ENCODE results near the gene HSD17B1.

HSD17B1 gene

DNA sequence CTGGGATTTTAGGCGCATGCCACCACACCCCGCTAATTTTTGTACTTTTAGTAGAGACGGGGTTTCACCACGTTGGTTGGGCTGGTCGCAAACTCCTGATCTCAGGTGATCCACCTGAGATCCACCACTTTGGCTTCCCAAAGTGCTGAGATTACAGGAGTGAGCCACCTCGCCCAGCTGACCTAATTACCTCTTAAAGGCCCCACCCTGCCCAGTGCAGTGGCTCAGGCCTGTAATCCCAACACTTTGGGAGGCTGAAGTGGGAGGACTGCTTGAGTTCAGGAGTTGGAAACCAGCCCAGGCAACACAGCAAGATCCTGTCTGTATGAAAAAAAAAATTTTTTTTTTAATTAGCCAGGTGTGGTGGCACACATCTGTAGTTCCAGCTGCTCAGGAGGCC, 6.4 kb downstream of the HSD17B1 start:
- H3K27ac ChIP-seq, result no peak overlapping the region
- no peaks in the 10 kb centered on the region for H4K20me1 ChIP-seq (ENCODE audit: insufficient read depth)
- H3K36me3 ChIP-seq (ENCODE audit: insufficient read depth), result no peaks in the 10 kb centered on the region; the same call in 1 of the 2 replicates
- H3K4me2 ChIP-seq, result no peak overlapping the region
- peaks cover 39% of the 10 kb centered on the region for H3K4me1 ChIP-seq (ENCODE audit: low read depth, poor library complexity, severe bottlenecking)
- H3K9ac ChIP-seq, result no peak overlapping the region
- no peak overlapping the region for H2AFZ ChIP-seq (ENCODE audit: low read depth)
- H3K27me3 ChIP-seq (ENCODE audit: insufficient read depth, low read depth), result no peaks in the 10 kb centered on the region; the same call in 1 of the 2 replicates
- no peak overlapping the region for H3K4me3 ChIP-seq (IDR thresholded peaks at IDR 0.05; ENCODE audit: insufficient read depth, low read depth, low read length)
- TF ChIP-seq, protein P1, sequence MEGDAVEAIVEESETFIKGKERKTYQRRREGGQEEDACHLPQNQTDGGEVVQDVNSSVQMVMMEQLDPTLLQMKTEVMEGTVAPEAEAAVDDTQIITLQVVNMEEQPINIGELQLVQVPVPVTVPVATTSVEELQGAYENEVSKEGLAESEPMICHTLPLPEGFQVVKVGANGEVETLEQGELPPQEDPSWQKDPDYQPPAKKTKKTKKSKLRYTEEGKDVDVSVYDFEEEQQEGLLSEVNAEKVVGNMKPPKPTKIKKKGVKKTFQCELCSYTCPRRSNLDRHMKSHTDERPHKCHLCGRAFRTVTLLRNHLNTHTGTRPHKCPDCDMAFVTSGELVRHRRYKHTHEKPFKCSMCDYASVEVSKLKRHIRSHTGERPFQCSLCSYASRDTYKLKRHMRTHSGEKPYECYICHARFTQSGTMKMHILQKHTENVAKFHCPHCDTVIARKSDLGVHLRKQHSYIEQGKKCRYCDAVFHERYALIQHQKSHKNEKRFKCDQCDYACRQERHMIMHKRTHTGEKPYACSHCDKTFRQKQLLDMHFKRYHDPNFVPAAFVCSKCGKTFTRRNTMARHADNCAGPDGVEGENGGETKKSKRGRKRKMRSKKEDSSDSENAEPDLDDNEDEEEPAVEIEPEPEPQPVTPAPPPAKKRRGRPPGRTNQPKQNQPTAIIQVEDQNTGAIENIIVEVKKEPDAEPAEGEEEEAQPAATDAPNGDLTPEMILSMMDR (conservative IDR thresholded peaks at IDR 0.05; ENCODE audit: low read depth, low read length), result no peak
- peaks cover 21% of the 10 kb centered on the region for H3K79me2 ChIP-seq (ENCODE audit: insufficient read depth, low read depth)

DNA sequence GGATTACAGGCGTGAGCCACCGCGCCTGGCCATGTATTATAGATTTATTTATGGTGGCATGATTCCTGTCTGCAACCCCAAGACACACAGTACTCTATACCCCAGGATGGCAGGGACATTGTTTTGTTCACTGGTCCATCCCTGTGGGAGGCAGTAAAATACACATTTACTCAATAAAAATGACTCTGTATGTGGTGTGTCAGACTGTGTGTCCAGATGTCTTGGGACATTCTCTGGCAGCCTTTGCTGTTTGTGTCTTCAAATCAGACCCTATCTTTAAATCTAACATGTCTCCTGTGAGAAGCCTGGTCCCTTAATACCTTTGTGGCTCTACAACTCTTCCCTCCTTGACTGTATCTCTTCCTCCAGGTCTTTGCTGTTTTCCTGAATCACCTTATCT, 7.5 kb downstream of the HSD17B1 start:
- Histone ChIP-seq H3K9ac (no peak overlapping the region), H3K79me2 (ENCODE audit: insufficient read depth, low read depth) (peaks cover 21% of the 10 kb centered on the region), H3K27ac (no peak overlapping the region), H4K20me1 (ENCODE audit: insufficient read depth) (no peaks in the 10 kb centered on the region), H3K4me1 (ENCODE audit: low read depth, poor library complexity, severe bottlenecking) (peaks cover 34% of the 10 kb centered on the region), H3K27me3 (ENCODE audit: insufficient read depth, low read depth) (no peaks in the 10 kb centered on the region; the same call in 1 of the 2 replicates), H3K36me3 (ENCODE audit: insufficient read depth) (no peaks in the 10 kb centered on the region; the same call in 1 of the 2 replicates), H2AFZ (ENCODE audit: low read depth) (no peak overlapping the region), H3K4me3 (IDR thresholded peaks at IDR 0.05; ENCODE audit: insufficient read depth, low read depth, low read length) (no peak overlapping the region), H3K4me2 (no peak overlapping the region; the same call in 1 of the 2 replicates)
- TF ChIP-seq, protein P1 (conservative IDR thresholded peaks at IDR 0.05; ENCODE audit: low read depth, low read length), result no peak

DNA sequence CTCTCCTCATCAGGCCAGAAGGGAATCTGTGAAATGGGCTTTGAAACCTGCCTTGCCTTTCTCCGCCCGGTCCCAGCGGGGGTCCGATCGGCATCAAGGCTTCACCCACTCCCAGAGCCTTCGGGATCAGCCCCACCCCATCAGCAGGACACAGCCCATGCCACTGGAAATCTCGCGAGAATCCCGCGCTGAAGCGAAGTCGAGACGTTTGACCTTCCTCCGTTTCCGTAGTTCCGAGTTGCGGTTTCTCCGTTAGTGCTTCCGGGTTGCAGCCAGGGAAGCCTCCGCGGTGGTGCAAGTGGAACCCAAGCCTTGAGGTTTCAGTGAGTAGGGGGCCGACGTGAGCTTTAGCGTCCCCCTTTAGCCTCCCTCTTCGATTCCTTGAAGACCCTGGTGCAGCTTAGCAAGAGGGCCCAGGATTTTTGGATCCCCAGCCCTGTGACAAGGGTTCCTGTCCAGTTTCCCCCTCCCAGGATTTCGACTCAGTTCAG, 9.2 kb downstream of the HSD17B1 start, which contains the start of gene COASY:
COASY (plus strand) TSS at position 252 of the 491 bp plus-strand sequence. CDS start 475 bp downstream, outside the sequence.
- no peaks in the 10 kb centered on the region; the same call in 1 of the 2 replicates for H3K36me3 ChIP-seq (ENCODE audit: insufficient read depth)
- H3K4me2 ChIP-seq, result peak within 1 kb of the TSS; percentile 66
- peak within 1 kb of the TSS; percentile 47 for H3K27ac ChIP-seq
- H4K20me1 ChIP-seq (ENCODE audit: insufficient read depth), result no peaks in the 10 kb centered on the region
- TF ChIP-seq, protein P1 (conservative IDR thresholded peaks at IDR 0.05; ENCODE audit: low read depth, low read length), result no peak
- peaks cover 34% of the 10 kb centered on the region for H3K4me1 ChIP-seq (ENCODE audit: low read depth, poor library complexity, severe bottlenecking)
- peak within 1 kb of the TSS; percentile 31 for H3K4me3 ChIP-seq (IDR thresholded peaks at IDR 0.05; ENCODE audit: insufficient read depth, low read depth, low read length)
- H2AFZ ChIP-seq (ENCODE audit: low read depth), result peak within 1 kb of the TSS; percentile 81
- H3K79me2 ChIP-seq (ENCODE audit: insufficient read depth, low read depth), result peaks cover 21% of the 10 kb centered on the region
- H3K9ac ChIP-seq, result peak within 1 kb of the TSS; percentile 65
- H3K27me3 ChIP-seq (ENCODE audit: insufficient read depth, low read depth), result no peaks in the 10 kb centered on the region

DNA sequence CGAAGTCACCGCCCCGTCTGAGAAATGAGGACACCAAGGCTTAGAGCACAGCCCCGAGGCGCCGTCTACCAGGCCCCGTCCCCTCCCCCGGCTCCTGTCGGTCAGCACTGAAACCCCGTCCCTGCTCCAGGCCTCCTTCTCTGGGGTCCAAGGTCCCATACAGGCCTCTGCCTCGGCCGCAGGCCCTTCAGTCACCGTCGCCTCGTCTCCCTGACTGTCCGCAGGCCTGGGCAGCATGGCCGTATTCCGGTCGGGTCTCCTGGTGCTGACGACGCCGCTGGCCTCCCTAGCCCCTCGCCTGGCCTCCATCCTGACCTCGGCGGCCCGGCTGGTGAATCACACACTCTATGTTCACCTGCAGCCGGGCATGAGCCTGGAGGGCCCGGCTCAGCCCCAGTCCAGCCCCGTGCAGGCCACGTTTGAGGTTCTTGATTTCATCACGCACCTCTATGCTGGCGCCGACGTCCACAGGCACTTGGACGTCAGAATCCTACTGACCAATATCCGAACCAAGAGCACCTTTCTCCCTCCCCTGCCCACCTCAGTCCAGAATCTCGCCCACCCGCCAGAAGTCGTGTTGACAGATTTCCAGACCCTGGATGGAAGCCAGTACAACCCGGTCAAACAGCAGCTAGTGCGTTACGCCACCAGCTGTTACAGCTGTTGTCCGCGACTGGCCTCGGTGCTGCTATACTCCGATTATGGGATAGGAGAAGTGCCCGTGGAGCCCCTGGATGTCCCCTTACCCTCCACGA, 9.8 kb downstream of the HSD17B1 start:
- peak overlapping the region; percentile 47 for H3K27ac ChIP-seq
- no peaks in the 10 kb centered on the region for H3K27me3 ChIP-seq (ENCODE audit: insufficient read depth, low read depth)
- H3K4me3 ChIP-seq (IDR thresholded peaks at IDR 0.05; ENCODE audit: insufficient read depth, low read depth, low read length), result peak overlapping the region; percentile 31
- no peaks in the 10 kb centered on the region for H4K20me1 ChIP-seq (ENCODE audit: insufficient read depth)
- H3K79me2 ChIP-seq (ENCODE audit: insufficient read depth, low read depth), result peaks cover 25% of the 10 kb centered on the region
- H3K4me1 ChIP-seq (ENCODE audit: low read depth, poor library complexity, severe bottlenecking), result peaks cover 34% of the 10 kb centered on the region
- H3K36me3 ChIP-seq (ENCODE audit: insufficient read depth), result no peaks in the 10 kb centered on the region; the same call in 1 of the 2 replicates
- TF ChIP-seq, protein P1 (conservative IDR thresholded peaks at IDR 0.05; ENCODE audit: low read depth, low read length), result no peak
- peak overlapping the region; percentile 81; the same call in 1 of the 2 replicates for H2AFZ ChIP-seq (ENCODE audit: low read depth)
- H3K9ac ChIP-seq, result peak overlapping the region; percentile 65
- H3K4me2 ChIP-seq, result peak overlapping the region; percentile 66
